Spleen (tissue), 7 donors: ENCODE results near the gene KIAA2012.

Experiments
- CTCF ChIP-seq, 11 experiments: fragments of 200-600 bp in 7 of 11; fragments of 450-650 bp in 4 of 11; sonication (generic) in 4 of 11; IDR thresholded peaks in 8 of 11; conservative IDR thresholded peaks in 3 of 11; 1 replicate in 7 of 11; 2 replicates in 4 of 11; pipeline versions ENCODE4 v1.4.0 to v1.8.0; 2016 to 2021; ENCODE audit warnings: antibody characterized with exemption in 11 of 11, inconsistent platforms in 4 of 11, mild to moderate bottlenecking in 1 of 11
- POLR2A ChIP-seq, 3 donors: fragments of 450-650 bp; IDR thresholded peaks; one replicate each; pipeline ENCODE4 v1.5.1; 2017; ENCODE audit warnings: antibody characterized with exemption in 3 of 3, mild to moderate bottlenecking in 1 of 3
- POLR2AphosphoS5 ChIP-seq, 3 donors: sonication (generic); formaldehyde crosslinking; IDR thresholded peaks; one replicate each; pipeline ENCODE4 v1.5.1; 2017; ENCODE audit warnings: antibody characterized with exemption in 3 of 3
- donor health status: DM: no; HTN: no; CAD: no; lungs with moderate emphysema.
- donor health status: DM: no; HTN: no; CAD: no.
- donor health status: DM: no; HTN: no; CAD: no.

GRCh38 chr2:202054679-202055078, 18.4 kb upstream of the KIAA2012 start:
- no peak for TF ChIP-seq CTCF (IDR thresholded peaks at IDR 0.05 in 8 of 11, conservative IDR thresholded peaks at IDR 0.05 in 3 of 11)
- no peak for TF ChIP-seq POLR2A (IDR thresholded peaks at IDR 0.05)
- TF ChIP-seq POLR2AphosphoS5 (IDR thresholded peaks at IDR 0.05) = no peak
